Effector CD8-positive, alpha-beta T cell (primary cell): ENCODE measurements around the gene GRB10.
"Not testable (repeated sequence)": the region's sequence is repeated elsewhere in the genome, so short reads cannot be mapped to it uniquely, and the experiment has no call there.

Source experiments
- DNase-seq: peaks from one replicate; lab custom pipeline; 2025; lab: John Stamatoyannopoulos, UW

GRB10 gene

DNA sequence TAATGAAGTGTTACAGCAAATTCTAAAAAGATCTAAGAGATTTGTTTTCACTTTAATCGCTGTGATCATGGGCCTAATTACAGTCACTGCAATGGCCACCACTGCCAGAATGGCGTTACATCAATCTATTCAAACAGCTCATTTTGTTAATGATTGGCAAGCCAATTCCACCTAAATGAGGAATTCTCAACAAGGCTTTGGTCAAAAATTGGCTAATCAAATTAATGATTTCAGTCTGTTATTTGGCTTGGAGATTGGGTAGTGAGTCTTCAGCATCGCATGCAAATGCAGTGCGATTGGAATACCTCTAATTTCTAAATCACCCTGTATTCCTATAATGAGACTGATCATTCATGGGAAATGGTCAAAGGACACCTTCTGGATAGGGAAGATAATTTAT lies 200.4 kb downstream of the GRB10 start:
- not testable (repeated sequence) for DNase-seq

DNA sequence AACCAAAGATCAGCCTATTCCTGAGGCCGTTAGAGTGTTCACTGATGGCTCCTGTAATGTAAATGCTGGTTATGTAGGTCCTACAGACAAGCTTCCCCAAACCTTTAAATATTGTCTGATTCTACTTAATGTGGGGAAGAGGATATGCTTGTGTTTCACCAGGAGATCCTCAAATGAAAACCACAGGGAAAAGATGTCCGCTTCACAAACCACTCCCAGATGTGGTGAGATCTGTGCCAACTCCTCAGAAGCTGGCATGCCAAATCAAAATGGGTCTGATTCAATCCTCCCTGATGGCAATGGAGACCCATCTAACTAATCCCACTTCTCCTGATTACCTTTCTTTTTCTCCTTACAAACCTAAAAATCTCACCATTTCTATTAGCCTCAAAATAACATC lies 202.0 kb downstream of the GRB10 start:
- not testable (repeated sequence) for DNase-seq

DNA sequence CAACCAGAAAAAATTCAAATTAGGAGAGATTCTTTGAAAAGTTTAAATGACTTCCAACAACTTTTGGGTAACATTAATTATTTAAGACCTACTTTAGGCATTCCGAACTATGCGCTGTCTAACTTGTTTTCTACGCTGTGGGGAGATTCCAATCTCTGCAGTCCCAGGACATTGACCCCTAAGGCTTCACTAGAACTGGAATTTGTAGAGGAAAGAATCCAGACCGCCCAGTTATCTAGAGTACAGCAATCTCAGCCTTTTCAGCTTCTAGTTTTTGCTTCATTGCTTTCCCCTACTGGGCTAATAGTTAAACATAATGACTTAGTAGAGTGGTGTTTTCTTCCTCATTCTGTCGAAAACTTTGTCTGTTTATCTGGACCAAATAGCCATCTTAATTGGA lies 202.6 kb downstream of the GRB10 start:
- no peak for DNase-seq

DNA sequence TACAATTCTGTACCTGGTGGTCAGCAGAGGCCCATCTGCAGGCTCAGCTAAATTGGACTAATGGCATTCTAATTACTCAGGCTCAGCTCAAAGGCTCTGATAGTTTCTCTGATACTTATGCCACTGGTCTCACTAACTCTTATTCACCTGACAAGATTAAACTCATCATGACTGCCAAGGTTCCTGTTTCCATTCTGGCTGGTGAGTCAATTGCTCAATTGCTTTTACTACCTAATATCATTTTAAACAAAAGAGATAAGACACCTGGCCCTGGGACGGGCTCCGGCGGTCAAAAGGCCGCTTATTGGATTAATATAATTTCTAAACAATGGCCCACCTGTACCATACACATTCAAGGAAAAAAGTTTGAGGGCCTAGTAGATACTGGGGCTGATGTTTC lies 204.6 kb downstream of the GRB10 start:
- not testable (repeated sequence) for DNase-seq

DNA sequence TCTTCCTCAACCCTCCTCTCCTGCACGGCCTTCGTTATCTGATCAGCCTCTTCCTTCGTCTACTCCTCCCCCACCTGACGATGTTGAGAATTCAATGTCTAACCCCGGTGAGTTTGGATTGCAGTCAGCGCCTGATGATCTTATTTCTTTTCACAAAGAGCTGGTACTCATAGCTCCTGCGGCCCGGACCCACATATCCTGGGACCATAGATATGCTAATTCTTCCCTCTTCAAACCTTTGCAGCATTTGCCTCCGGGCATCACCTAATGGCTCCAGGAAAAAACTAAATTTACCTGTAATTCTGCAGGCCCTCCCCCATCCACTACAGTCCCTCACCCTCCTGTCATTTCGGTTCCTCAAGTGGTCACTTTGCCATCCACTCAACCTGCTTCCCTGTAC lies 205.1 kb downstream of the GRB10 start:
- DNase-seq, result no peak

- not testable (repeated sequence) for DNase-seq
These were observed 206.3 kb downstream of the GRB10 start for GRCh38 chr7:50576388-50576787.

GRCh38 chr7:50567715-50568261 lies 214.9 kb downstream of the GRB10 start:
- DNase-seq, result no peak

- DNase-seq, result no peak
These were observed 216.7 kb downstream of the GRB10 start for GRCh38 chr7:50565977-50566376.

DNA sequence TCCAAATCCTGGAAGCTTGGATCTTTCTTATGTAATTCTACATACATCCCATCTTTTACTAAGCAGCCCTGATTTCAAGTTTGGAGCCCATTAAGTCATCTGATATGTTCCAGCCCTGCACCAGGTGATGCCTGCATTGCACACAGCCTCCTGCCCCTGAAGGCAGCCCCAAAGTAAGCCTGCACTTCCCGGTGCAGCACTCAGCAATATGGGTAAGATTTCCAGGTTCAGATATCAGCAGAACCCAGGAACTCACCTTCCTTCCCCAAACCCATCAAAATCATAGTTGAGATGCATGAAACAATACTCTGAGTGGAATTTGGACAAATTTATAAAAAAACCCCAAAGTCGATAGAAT lies 217.2 kb downstream of the GRB10 start:
- no peak for DNase-seq

DNA sequence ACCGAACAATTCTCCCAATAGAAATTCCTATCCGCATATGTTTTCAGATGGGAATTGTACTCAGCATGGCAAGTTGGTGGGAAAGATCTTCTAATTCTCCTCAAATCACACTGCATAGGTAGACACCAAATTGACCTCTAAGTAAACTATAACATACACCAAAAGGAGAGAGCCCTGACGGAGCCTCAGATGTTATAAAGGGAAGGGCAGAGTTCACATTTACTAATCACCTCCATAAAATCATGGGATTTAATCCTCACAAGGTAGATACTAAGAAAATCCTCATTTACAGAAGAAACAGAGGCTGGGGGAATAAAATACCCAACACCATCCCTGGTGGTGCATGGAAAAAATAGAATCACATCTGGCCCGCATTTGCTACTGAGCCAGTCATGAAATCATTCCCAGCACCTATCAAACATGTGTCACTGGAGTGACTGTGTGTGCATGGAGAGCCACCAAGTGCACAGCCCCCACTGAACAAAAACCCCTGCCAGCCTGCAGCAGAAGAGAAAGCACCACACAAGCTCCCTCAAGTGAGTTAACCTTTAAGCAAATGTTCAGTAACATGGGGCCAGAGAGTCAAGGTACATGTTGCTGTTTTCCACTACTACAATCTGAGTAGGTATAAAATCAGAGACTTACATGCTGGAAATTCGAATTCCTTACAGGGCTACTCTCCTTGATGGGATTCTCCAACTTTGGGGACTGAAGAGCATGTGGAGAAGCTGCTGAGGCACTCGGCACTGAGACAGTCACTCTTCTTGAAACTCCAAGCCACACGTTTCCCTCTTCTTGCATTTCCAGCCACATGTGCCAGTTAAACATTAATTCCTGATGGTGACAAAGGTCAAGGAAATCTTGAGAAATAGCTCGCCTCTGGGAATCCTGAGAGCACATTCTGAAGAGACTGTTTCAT lies 217.8 kb downstream of the GRB10 start, which contains the start of gene DDC:
Gene DDC (minus strand): TSS at position 766 of the 919 bp plus-strand sequence. CDS start 21,320 bp downstream, outside the sequence.
- no peak for DNase-seq

- no peak for DNase-seq
These were observed 218.5 kb downstream of the GRB10 start for GRCh38 chr7:50564171-50564570.

GRCh38 chr7:50562136-50562535 lies 220.6 kb downstream of the GRB10 start:
- no peak for DNase-seq

- no peak for DNase-seq
These were observed 221.8 kb downstream of the GRB10 start for GRCh38 chr7:50560865-50561351.

DNA sequence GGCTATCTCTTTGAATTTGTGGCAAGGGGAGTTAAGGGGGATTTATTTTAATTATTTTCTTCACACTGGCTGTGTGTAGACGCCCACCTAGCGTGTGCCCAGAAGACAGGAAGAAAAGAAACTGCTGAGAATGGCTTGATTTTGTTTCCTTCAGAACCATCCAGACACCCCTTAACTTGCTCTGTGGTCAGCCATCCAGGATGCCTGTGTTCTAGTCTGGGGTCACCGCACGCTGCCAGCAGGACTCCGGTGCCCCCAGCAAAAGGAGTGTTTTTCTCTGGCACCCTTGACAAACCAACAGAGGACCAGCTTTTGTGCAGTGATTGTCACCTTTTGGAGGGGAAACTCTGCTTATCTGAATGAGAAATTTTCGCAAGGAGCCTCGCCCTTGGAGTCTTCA lies 222.8 kb downstream of the GRB10 start:
- no peak for DNase-seq

DNA sequence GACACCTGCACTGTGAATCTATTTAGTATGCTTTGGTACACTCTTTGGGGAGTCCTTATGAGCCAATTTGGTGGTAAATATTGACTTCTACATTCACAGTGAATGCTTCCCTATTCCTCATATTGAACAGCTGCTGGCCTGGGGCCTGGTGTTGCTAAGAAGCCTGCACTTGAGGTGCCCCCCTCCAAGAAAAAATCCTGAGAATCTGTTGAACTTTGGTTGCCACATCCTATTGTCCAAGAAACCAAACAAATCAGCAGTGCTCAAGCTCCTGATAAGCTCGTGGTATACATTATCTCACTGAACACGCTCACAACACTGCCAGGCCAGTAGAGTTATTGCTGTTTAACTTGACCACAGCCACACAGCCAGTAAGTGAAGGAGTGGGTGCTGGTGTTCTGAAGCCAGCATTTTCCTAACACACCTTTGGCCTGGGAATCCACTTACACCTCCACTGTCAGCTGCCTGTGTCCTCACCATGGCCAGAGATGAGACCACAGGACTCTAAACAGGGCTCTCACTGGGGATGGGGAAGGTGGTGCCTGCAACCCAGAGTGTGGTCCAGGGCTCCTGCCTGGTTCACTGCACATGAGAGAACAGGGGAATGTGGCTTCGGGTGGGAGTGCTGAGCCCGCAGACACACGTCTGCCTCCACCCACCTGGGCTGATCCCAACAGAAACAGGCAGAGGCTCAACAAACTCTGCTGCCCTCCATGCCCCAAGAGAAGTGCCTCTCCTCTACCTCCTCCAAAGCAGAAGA lies 224.2 kb downstream of the GRB10 start:
- DNase-seq, result no peak

DNA sequence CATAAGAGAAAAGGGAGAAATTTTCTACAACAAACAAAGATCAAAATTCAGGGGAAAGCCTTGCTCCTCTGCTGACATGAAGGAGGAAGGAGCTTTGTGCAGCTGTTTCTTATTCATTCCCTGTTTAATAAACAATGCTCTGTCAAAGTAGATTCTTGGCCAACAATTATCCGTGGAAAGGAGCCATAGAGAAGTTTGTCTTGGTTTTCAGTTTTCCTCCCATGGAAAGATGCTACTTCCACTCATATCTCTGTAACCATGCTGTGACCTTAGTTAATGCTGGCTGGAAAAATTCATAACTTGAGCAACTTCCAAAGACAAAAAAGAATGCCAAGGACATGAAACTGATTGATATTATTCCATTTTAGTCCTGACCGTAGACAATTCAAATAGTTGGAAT lies 225.6 kb downstream of the GRB10 start:
- no peak for DNase-seq

DNA sequence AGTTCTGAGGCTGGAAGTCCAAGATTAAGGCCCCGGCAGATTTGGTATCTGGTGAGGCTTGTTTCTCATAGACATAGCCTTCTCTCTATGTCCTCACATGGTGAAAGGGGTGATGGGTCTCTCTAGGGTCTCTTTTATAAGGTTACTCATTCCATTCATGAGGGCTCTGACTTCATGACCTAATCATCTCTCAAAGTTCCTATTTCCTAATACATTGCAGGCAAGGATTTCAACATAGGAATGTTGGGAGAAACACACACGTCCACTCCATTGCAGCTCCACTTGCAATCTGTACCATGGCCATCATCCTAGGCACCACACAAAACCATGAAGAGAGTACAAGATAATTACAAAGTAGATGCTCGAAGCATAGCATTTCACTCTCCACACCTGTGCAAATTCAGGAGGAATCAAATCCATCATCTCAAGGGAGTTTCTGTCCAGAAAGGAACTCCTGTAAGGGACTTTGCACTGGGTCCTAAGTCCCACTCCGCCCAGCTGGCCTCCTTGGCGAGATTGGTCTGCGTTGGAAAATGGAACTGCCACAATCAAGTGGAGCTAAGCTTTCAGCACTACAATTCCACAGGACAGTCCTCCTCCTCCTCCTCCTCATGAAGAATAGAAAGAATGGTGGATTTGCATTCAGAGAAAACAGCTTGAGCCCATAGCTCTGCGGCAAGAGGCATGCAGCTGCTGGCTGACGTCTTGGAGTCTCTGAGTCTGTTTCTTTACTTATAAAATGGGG lies 226.3 kb downstream of the GRB10 start:
- no peak for DNase-seq

GRCh38 chr7:50555594-50556140 lies 227.0 kb downstream of the GRB10 start:
- DNase-seq, result no peak

DNA sequence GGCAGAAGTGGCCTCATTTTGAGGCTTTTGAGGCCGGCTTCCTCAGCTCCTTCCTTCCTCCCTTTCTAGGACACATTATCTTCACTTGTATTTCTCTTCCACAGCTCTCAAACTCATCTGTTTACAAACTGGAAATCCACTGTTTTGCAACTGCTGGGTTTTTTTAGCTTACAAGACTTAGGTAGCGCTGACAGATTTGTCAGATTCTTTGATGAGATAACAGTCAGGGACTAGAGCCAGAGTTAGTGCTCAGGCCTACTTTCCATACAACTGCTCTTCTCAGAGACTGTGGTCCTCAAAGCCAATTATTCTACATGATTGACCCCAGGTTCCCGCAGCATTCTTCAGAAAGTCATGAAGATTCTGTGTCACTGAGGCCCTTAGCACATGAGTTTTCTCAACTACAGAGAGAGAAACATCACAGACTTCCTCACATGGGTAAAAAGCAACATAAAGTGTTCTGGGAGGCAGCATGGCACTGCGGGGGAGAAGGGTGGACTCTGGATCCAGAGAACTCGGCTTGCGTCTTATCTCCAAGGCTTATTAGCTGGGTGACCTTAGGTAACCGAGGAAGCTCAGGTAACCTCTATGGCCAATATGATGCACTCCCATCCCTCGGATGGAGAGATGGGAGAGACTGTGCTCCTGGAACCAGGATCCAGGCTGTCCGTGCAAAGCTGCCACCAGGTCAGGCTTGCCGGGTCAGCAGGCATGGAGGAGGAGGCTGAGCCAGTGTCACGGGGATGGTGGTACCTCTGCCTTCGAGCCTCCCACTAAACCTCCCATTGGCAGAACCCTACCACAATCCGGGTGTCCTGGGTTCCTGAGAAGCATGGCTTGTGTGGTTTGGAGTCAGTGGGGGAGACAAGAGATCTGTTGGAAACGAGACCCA lies 228.0 kb downstream of the GRB10 start:
- DNase-seq, result no peak

DNA sequence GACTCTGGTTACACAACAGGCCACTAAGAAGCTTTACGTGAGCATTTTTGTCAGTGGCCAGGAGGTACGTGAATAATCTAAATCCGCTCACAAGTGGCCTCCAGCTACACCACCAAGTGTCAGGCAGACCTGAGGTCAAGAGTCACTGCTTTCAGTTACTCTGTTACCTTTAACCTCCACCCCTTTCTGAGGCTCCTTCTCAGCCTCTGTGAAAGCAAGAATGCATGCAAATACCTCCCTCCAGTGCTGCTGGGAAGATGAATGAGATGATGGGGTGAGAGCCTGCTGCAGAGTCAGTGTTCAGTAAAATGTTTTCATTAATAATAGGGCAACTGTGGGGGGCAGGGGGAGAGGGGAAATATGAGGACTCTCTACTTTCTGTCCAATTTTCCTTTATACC lies 228.7 kb downstream of the GRB10 start:
- DNase-seq, result no peak
